ENCODE measurements around the gene ATRNL1. TPM values are rescaled to one million over a fixed set of nuclear protein-coding genes. Genes with fewer than 3 reads are reported as not detected.

The ATRNL1 gene
- total RNA-seq, 1 donor from 2014 or later, result 0.93 TPM

DNA sequence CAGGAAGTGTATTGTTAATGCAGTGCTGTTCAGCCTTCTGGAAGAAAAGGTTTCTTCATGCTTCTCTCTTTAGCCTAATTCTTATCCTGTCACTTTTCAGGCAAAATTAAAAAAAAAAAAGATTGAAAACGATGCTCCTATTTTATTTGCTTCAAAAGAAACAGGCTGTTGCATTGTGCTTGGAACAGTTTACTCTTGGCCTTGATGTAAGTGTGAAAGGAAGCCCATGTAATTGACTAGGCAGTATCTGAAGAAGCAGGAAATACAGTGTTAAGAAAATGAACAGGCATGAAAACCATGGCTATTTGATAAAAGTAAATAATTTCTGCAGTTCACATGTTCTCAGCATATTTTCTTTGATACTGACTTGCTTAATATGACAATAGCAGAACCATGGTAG lies 40.4 kb upstream of the ATRNL1 start:
- Histone ChIP-seq H3K36me3 (no peaks in the 10 kb centered on the region), H3K4me3 (no peak overlapping the region), H3K9me3 (no peaks in the 10 kb centered on the region), H3K4me1 (no peaks in the 10 kb centered on the region), H3K27me3 (no peaks in the 10 kb centered on the region), H3K27ac (no peak overlapping the region)
- TF ChIP-seq, protein P1, sequence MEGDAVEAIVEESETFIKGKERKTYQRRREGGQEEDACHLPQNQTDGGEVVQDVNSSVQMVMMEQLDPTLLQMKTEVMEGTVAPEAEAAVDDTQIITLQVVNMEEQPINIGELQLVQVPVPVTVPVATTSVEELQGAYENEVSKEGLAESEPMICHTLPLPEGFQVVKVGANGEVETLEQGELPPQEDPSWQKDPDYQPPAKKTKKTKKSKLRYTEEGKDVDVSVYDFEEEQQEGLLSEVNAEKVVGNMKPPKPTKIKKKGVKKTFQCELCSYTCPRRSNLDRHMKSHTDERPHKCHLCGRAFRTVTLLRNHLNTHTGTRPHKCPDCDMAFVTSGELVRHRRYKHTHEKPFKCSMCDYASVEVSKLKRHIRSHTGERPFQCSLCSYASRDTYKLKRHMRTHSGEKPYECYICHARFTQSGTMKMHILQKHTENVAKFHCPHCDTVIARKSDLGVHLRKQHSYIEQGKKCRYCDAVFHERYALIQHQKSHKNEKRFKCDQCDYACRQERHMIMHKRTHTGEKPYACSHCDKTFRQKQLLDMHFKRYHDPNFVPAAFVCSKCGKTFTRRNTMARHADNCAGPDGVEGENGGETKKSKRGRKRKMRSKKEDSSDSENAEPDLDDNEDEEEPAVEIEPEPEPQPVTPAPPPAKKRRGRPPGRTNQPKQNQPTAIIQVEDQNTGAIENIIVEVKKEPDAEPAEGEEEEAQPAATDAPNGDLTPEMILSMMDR (IDR thresholded peaks at IDR 0.05), result no peak
- no peak for DNase-seq
- intact Hi-C loops (cut with DNase I), result no loop called here
- no peak for ATAC-seq

DNA sequence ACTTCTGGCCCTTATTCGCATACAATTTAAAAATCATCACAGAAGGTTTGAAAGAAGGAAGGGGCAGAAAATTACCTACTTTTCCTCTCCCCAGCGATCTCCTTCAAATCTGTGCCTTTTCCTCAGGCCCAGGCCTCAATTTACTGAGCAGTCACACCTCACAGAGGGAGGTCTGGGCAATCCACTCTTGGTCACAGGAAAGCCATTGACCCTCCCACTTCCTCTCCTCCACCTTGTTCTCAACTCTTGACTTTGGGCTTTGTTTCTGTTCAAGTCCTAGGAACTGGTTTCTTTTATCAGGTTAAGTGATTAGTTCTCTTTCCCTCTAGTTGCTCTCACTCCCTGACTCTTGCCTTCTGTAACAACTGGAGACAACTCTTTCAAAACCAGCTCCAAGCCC lies 37.0 kb upstream of the ATRNL1 start:
- Histone ChIP-seq H3K36me3 (no peaks in the 10 kb centered on the region), H3K27ac (no peak overlapping the region), H3K4me1 (no peaks in the 10 kb centered on the region), H3K9me3 (no peaks in the 10 kb centered on the region), H3K4me3 (no peak overlapping the region), H3K27me3 (no peaks in the 10 kb centered on the region)
- DNase-seq (no peak), ATAC-seq (no peak)
- TF ChIP-seq, protein P1 (IDR thresholded peaks at IDR 0.05), result no peak
- intact Hi-C loops (cut with DNase I), result no loop called here

DNA sequence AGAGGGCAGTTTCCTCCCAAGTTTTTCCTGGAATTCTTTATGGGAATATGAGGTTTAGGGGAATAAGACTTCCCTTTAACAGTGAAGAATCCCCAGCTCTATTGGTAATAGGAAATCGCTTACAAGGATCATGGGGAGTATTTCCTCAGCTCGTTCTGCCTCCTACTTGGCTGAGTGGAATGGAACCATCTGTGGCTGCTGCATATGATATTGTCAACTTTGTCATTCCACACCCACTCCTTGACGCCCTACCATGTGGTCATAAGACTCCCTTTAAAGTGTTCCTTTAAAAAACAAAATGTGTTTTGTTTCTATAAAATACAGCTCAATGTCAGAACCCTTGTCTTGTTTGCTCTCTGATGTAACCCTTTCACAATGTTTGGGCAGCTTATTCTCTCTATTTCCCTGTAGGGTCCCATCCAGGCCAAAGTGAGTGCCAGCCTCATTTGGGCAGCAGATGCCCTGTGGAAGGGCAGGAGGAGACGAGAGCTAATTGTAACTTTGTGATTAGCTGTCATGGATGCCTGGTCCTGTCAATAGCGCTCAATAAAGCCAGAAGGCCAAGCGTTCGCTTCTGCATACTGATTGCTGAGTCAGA lies 33.8 kb upstream of the ATRNL1 start:
- Histone ChIP-seq H3K9me3 (no peaks in the 10 kb centered on the region), H3K36me3 (no peaks in the 10 kb centered on the region), H3K27me3 (no peaks in the 10 kb centered on the region), H3K27ac (no peak overlapping the region), H3K4me3 (no peak overlapping the region), H3K4me1 (no peaks in the 10 kb centered on the region)
- DNase-seq, result no peak
- intact Hi-C loops (cut with DNase I), result no loop called here
- no peak for ATAC-seq
- TF ChIP-seq, protein P1 (IDR thresholded peaks at IDR 0.05), result no peak

DNA sequence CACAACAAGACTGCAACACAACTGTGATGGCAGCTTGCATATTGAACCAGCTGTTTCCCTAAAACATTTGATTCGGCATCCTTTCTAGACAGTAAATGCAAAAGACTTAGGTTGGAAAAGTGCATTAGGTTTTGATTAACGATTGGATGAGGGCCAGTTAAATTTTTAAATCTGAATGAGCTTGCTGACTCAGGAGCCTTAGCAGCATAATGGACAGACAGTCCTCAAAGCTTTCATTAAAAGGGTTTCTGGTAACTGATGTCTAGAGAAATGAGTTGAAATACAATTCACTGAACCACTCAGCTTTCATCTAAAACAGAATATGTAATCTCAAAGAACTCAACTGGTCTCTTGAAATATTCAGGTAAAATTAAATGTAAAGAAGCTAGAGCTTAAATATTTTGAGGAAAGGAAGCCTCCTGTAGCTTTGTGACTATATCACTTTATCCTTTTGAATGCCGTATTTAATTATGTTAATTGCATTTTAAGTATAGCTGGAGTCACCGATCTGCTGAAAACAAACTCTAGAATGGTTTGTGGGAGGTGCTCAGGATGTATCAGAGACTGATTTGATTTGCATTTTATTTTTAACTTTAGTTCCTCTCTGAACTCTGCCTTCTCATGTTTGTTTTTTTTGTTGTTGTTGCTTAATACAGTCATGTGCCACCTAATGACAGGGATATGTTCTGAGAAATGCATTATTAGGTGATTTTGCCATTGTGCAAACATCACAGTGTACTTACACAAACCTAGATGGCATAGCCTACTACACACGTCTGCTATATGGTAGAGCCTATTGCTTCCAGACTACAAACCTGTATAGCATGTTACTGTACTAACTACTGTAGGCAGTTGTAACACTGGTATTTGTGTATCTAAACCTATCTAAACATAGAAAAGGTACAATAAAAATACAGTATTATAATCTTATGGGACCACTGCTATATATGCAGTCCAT lies 29.2 kb upstream of the ATRNL1 start:
- Histone ChIP-seq H3K27ac (no peak overlapping the region), H3K36me3 (no peaks in the 10 kb centered on the region), H3K27me3 (no peaks in the 10 kb centered on the region), H3K9me3 (no peaks in the 10 kb centered on the region), H3K4me1 (no peaks in the 10 kb centered on the region), H3K4me3 (no peak overlapping the region)
- no peak for ATAC-seq
- DNase-seq, result no peak
- TF ChIP-seq, protein P1 (IDR thresholded peaks at IDR 0.05), result no peak
- intact Hi-C loops (cut with DNase I), result no loop called here

DNA sequence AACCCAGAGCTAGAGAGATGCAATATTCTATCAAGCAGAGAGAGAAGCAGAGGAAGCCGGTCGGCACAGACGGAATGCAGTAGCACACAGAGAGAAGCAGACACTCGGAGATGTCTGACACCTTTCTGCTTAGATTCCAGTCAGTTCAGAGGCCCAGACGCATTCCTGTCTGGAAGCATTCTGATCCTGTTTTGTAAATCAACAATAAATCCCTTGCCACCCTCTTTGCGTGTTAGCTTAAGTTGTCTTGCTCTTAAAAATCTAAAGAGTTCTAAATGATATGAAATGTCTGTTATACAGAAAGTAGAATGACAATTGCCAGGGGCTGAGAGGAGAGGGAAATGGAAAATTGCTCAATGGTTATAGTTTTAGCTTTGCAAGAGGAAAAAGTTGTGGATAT lies 27.4 kb upstream of the ATRNL1 start:
- H3K27me3 ChIP-seq, result no peaks in the 10 kb centered on the region
- no peak overlapping the region for H3K4me3 ChIP-seq
- H3K36me3 ChIP-seq, result no peaks in the 10 kb centered on the region
- no peaks in the 10 kb centered on the region for H3K9me3 ChIP-seq
- TF ChIP-seq, protein P1 (IDR thresholded peaks at IDR 0.05), result no peak
- H3K4me1 ChIP-seq, result no peaks in the 10 kb centered on the region
- intact Hi-C loops (cut with DNase I), result no loop called here
- DNase-seq (no peak), ATAC-seq (no peak)
- H3K27ac ChIP-seq, result no peak overlapping the region
